Uterus (tissue), 2 donors: ENCODE data around the gene IGFALS.

Source experiments
- CTCF ChIP-seq, 4 experiments: fragments of 200-600 bp in 2 of 4; fragments of 450-650 bp in 2 of 4; sonication (generic) in 2 of 4; IDR thresholded peaks; one replicate each; pipeline ENCODE4 v1.5.1; 2016 to 2019; ENCODE audit warnings: antibody characterized with exemption in 4 of 4, mild to moderate bottlenecking in 2 of 4, moderate library complexity in 1 of 4
- POLR2A ChIP-seq, 2 donors: fragments of 450-650 bp; IDR thresholded peaks; one replicate each; pipeline ENCODE4 v1.6.1; 2016; ENCODE audit warnings: antibody characterized with exemption in 2 of 2, mild to moderate bottlenecking in 1 of 2, moderate library complexity in 1 of 2

DNA sequence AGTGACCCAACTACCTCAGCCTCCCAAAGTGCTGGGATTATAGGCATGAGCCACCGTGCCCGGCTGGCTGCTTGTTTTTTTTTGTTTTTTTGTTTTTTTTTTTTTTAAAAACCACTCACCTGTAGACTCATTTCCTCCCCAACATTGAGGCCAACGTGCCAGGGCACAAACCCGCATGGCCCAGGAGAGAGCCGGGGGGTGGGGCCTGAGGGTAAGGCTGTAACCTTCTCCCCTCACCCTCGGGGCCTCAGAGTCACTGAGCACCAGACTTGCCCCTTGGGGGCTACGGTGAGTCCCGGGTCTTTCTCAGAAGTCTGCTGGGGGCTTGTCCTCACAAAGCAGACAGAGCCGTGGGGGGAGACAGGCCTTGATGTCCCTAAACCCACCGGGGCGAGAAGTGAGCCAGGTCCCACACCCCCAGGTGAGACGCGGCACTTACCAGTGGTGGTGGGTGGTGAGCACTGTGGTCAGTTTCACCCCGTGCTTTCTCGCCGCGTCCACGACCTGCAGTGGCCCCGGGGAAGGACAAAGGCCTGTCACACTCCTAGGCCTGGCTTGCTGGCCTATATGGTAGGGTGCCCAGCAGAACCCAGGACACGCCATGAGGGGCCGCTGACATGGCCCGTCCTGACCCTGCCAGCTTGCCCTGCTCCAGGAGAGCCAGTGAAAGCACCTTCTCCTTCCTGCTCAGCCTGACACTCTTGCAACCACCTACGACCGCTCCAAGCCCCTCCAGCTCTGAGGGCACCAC, 28.5 kb upstream of the IGFALS start:
- TF ChIP-seq CTCF (IDR thresholded peaks at IDR 0.05) (no peak), POLR2A (IDR thresholded peaks at IDR 0.05) (no peak)
